NCI-H1930 (cell line): Measurements from ENCODE around the gene TBX21.

Experiments used
- DNase-seq, 2 experiments: peaks; one replicate each; lab custom pipeline; 2025; lab: John Stamatoyannopoulos, UW

Gene TBX21

GRCh38 chr17:47697906-47698711 is 34.9 kb upstream of the TBX21 start:
- no peak for DNase-seq

- DNase-seq, result peak; percentile 27 to 38
Observed at GRCh38 chr17:47698749-47699535, 34.1 kb upstream of the TBX21 start.

- DNase-seq, result no peak
Observed at GRCh38 chr17:47699536-47699840, 33.5 kb upstream of the TBX21 start.

- no peak for DNase-seq
Observed at GRCh38 chr17:47700471-47701449, 32.3 kb upstream of the TBX21 start.

GRCh38 chr17:47701608-47702007 is 31.4 kb upstream of the TBX21 start:
- no peak for DNase-seq

- DNase-seq, result no peak
Observed at GRCh38 chr17:47702391-47702995, 30.5 kb upstream of the TBX21 start.

- DNase-seq, result no peak
Observed at GRCh38 chr17:47703191-47703591, 29.8 kb upstream of the TBX21 start.

GRCh38 chr17:47703671-47704070 is 29.4 kb upstream of the TBX21 start:
- DNase-seq, result no peak

- no peak for DNase-seq
Observed at GRCh38 chr17:47704116-47704515, 28.9 kb upstream of the TBX21 start.

GRCh38 chr17:47704736-47705135 is 28.3 kb upstream of the TBX21 start:
- no peak for DNase-seq

GRCh38 chr17:47705536-47706530 is 27.2 kb upstream of the TBX21 start:
- DNase-seq, result no peak

- no peak for DNase-seq
Observed at GRCh38 chr17:47707056-47707804, 25.8 kb upstream of the TBX21 start.

GRCh38 chr17:47707884-47708283 is 25.2 kb upstream of the TBX21 start:
- no peak for DNase-seq

GRCh38 chr17:47708312-47708863 is 24.6 kb upstream of the TBX21 start:
- no peak for DNase-seq

GRCh38 chr17:47708864-47709541 is 24.0 kb upstream of the TBX21 start:
- DNase-seq, result no peak

- DNase-seq, result no peak
Observed at GRCh38 chr17:47709594-47709993, 23.4 kb upstream of the TBX21 start.

GRCh38 chr17:47711366-47712099 is 21.5 kb upstream of the TBX21 start:
- no peak for DNase-seq

GRCh38 chr17:47712330-47713023 is 20.6 kb upstream of the TBX21 start:
- no peak for DNase-seq
